Renal cortical epithelial cell (primary cell): ENCODE results near the gene FBXL13. TPM values are rescaled to one million over a fixed set of nuclear protein-coding genes. Genes with fewer than 3 reads are reported as not detected.
"Not testable (repeated sequence)": the region's sequence is repeated elsewhere in the genome, so short reads cannot be mapped to it uniquely, and the experiment has no call there.

Source experiments
- DNase-seq: peaks from one replicate; pipeline ENCODE4 v3.0.0-alpha.2; 2011; ENCODE audit warnings: low read depth
- total RNA-seq: library from RNA; depleted of rRNA; stranded (reverse); fragments of >200 nt; gene quantifications from 2 replicates; pipeline ENCODE4 v1.2.3, GENCODE V29; 2014

FBXL13 gene
- total RNA-seq, 1 donor from 2014 or later: 4.3 TPM

DNA sequence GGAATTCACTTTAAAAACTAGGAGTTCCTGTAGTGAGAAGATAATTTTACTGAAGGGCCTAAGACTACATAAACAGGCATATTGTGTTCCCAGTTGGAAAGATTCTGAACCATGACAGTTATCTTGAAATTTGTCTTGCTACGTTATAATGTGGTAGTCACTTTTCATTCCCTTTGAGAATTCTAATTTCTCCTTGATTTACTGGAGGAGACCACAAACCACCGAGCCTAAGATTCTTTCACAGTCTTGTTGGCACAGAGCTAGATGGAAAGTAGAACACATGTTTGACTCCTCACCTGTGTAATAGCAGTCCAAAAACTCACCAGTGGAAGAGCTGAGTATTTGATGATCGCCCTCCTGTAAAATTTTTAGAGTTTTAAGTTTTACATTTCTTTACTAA, 5.2 kb upstream of the FBXL13 start:
- peak; percentile 8 for DNase-seq

DNA sequence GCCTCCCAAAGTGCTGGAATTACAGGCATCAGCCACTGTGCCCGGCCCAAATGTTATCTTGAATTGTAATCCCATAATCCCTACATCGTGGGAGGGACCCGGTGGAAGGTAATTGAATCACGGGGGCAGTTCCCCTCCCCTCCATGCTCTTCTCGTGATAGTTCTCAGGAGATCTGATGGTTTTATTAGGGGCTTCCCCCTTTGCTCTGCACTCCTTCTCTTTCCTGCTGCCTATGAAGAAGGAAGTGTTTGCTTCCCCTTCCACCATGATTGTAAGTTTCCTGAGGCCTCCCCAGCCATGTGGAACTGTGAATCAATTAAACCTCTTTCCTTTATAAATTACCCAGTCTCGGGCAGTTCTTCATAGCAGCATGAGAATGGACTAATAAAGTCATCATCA, 3.6 kb upstream of the FBXL13 start:
- DNase-seq: not testable (repeated sequence)

DNA sequence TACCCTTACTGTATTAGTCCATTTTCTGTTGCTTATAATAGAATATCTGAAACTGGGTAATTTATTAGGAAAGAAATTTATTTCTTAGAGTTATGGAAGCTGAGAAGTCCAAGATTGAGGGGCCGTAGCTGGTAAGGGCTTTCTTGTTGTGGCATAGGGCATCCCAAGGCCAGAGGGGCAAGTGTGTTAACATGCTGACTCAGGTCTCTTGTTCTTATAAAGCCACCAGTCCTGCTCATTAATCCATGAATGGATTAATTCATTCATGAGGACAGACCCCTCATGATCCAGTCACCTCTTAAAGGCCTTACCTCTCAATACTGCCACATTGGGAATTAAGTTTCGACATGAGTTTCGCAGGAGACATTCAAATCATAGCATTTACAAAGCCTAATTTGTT, 2.7 kb upstream of the FBXL13 start:
- DNase-seq: no peak

DNA sequence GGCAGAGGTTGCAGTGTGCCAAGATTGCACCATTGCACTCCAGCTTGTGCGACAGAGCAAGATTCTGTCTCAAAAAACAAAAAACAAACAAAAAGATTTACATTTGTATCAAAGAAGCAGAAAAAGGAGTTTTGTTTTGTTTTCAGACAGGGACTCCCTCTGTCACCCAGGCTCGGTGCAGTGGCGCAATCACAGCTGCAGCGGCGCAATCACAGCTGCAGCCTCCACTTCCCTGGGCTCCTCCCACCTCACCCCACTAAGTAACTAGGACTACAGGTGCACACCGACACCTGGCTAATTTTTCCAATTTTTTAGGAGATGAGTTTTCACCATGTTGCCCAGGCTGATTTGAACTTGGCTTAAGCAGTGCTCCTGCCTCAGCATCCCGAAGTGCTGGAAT, 2.2 kb upstream of the FBXL13 start:
- no peak for DNase-seq

DNA sequence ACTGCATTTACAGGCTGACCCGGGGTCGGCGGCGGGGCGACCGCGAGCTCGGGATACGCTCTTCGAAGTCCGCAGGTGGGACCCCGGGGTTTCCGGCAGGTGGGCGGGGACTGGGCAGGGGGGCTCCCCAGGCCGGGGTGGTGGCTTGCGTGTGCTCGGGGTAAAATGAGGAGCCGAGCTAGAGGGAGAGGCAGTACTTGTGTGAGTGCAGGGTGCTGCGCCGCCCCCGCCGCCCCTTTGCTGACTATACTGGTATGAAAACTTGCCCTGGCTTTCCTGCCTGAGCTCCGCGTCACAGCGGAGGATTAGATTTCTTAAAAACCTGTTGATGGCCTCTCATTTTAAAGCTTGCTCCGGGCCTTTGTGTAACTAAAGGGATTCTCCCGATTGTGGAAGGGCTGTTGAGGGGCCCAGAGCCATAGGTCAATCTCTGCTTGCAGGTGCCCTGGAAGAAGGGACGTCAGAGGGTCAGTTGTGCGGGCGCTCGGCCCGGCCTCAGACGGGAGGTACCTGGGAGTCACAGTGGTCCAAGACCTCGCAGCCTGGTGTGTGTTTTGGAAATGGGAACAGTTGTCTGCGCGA, 832 bp upstream of the FBXL13 start:
- DNase-seq: peak; percentile 38

DNA sequence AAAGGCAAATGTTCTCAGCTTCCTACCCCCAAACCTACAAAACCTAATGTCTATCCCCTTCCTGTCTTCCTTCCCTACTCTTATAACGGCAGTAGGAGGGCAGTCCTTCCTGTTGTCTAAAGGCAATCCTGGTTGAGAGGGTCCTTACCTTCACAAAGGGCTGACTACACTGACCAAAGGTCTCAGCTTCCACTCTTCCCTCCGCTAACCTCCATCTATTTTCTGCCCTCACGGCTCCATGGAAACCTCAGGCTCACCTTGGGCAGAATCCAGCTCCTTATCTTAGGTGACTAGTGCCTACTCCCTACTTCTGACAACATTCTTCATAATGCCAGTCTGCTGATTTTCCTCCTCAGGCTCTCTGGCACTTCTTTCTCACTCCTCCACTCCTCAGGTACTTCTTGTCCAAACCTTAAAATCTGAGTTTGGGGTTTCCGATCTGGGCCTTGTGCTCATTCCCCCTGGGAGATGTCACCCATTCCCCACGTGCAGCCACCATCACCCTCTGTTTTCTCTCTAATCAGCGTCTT, 542 bp downstream of the FBXL13 start:
- DNase-seq: no peak

DNA sequence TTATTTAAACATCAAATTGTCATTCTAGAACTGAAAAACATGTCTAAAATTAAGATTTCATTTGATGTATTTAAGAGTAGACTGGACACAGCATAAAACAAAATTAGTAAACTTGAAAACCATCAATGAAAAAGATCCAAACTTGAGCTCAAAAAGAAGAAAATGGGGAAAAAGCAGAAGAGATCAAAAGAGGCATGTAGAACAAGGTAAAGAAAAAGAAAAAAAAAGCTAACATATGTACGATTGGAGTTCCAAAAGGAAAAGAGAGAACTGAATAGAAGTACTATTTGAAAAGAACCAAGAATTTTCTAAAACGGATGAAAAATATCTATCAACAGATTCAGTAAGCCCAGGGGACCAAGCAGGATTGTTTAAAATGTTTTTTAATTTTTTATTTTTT, 3.6 kb downstream of the FBXL13 start:
- DNase-seq: no peak

DNA sequence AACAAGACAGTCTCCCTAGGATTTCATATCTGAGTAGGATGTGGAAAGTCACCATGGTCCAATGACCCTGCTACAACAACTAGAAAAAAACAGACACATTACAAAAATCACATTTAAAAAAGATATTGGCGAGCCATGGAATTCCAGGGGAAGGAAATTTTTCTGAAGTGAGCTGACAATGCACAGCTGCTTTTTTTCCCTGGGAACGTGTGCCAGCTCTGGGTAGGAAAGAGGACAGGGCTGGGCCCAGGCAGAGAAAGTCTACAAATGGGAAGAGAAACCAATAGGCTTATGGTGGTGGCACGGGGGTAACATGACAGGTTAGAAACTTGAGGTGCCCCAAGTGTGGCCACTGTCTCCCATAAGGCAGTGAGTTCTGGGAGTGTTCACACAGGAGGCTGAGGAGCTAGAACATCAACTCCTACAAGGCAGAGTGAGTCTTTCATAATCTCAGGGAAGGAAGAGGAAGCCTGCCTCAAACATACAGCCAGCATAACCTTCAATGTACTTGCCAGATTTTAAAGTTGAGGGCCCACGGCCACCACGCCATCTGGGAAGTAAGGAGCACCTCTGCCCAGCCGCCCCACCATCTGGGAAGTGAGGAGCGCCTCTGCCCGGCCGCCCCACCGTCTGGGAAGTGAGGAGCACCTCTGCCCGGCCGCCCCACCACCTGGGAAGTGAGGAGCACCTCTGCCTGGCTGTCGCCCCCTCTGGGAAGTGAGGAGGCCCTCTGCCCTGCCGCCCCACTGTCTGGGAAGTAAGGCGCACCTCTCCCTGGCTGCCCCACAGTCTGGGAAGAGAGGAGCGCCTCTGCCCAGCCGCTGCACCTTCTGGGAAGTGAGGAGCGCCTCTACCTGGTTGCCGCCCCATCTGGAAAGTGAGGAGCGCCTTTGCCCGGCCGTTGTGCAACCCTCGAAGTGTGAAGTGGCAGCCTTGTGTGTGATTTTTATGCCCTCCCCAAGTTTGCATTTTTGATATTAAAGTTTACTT, 5.9 kb downstream of the FBXL13 start:
- DNase-seq: no peak

DNA sequence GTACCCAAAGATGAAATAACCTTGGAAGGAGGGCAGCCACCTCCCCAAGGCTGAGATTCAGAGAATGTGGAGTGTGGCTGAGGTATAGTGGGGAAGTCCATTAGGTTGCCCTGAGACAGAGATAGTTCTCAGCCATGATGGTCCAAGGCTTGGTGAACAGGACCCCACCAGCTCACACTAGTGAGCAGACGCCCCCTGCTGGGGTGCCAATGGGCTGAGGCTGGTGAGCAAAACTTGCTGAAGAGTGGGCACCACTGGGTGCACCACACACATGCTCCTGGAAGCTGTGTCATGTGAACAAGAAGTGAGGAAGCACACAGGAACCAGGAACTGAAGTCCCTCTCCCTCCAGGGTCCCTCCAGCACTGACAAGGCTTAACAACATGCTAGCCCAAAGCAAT, 8.9 kb downstream of the FBXL13 start:
- no peak for DNase-seq

DNA sequence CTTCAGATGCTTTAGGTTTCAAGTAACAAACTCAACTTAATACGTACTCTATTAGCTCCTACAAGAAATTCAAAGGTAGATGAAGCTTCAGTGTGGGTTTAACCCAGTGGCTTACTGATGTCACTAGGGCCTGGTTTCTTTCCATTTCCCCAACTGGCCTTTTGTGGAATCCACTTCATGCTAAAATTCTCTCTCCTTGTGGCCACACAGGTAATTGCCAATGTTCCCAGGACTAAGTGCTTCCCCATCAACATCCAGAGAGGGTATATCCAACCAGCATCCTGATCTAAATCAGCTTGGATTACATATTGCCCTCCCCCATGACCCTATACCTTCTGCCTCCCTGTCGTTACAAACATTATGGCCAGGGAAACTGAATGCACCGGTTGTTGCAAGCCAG, 10.7 kb downstream of the FBXL13 start:
- DNase-seq: no peak

DNA sequence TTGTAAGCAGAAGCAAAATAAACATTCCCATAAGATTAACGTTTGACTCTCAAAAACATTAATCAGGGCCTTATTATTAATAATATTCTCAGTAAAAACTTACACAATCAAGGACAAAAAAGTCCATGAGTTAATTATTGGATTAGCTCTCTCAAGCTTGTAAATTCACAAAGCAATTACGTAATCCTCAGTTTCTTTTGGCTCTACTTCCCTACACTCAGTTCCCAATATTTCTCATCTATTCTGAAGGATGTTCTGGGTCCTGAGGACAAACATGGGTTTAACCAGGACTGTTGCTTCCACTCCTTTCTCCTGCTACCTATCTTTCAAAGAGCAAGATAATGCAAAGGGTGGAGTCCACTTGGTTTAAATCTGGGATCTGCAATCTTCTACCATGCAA, 15.1 kb downstream of the FBXL13 start:
- DNase-seq: peak; percentile 46

DNA sequence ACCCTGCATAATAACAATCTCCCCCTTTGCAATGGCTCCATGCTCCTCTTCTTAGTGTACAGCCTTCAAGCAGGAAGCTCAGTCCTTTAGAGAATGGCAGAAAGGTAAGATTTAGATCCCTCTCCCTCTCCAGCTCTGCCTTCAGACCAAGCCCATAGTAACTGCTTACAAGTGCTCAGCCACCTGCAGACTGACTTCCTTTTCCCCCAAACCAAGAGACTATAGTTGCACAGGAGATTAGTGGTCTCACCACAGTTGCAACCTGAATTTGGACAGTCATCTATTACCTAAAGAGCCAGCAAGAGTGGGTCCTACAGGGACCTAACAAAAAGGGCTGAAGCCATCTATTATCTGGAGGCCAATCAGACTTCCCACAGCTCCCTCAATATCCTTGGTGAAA, 16.5 kb downstream of the FBXL13 start:
- no peak for DNase-seq

DNA sequence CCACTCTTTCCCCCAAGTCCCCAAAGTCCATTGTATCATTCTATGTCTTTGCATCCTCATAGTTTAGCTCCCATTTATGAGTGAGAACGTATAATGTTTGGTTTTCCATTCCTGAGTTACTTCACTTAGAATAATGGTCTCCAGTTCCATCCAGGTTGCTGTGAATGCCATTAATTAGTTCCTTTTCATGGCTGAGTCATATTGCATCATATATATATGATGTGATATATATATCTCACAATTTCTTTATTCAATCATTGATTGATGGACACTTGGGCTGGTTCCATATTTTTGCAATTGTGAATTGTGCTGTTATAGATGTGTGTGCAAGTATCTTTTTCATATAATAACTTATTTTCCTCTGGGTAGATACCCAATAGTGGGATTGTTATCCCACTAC, 18.6 kb downstream of the FBXL13 start:
- not testable (repeated sequence) for DNase-seq

DNA sequence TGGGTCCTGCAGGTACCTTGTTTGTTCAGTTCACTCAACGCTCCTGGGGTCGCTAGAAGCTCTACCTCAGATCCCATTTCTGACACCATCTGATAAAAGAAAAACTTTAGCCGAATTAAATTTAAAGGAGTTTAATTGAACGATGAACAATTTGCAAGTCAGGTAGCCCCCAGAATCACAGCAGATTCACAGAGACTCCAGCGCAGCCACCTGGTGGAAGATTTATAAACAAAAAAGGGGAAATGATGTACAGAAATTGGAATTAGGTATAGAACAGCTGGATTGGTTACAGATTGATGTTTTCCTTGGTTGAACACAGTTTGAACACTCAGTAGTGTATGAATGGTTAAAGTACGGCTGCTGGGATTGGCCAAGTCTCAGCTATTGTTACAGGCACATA, 23.1 kb downstream of the FBXL13 start:
- DNase-seq: no peak

DNA sequence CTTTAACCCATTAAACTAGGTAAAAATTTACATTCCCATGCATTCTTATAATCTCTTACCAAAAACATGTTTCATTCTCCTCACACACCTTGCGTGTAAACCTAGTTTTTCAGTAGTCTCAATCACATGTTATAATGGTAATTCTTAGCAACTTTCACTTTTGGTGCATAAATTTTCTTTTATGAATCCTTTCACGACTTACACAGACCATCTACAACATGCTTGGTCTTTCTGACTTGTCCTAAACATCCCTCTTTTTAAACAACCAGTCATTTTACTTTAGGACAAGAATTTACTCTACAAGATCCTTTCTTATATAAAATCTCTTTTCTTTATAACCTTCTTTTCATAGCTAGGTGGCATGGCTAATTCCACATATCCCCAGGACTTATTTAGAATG, 25.8 kb downstream of the FBXL13 start:
- no peak for DNase-seq

DNA sequence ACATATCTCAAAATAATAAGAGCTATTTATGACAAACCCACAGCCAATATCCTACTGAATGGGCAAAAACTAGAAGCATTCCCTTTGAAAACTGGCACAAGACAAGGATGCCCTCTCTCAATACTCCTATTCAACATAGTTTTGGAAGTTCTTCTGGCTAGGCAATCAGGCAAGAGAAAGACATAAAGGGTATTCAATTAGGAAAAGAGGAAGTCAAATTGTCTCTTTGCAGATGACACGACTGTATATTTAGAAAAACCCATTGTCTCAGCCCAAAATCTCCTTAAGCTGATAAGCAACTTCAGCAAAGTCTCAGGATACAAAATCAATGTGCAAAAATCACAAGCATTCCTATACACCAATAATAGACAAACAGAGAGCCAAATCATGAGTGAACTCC, 32.8 kb downstream of the FBXL13 start:
- DNase-seq: not testable (repeated sequence)

DNA sequence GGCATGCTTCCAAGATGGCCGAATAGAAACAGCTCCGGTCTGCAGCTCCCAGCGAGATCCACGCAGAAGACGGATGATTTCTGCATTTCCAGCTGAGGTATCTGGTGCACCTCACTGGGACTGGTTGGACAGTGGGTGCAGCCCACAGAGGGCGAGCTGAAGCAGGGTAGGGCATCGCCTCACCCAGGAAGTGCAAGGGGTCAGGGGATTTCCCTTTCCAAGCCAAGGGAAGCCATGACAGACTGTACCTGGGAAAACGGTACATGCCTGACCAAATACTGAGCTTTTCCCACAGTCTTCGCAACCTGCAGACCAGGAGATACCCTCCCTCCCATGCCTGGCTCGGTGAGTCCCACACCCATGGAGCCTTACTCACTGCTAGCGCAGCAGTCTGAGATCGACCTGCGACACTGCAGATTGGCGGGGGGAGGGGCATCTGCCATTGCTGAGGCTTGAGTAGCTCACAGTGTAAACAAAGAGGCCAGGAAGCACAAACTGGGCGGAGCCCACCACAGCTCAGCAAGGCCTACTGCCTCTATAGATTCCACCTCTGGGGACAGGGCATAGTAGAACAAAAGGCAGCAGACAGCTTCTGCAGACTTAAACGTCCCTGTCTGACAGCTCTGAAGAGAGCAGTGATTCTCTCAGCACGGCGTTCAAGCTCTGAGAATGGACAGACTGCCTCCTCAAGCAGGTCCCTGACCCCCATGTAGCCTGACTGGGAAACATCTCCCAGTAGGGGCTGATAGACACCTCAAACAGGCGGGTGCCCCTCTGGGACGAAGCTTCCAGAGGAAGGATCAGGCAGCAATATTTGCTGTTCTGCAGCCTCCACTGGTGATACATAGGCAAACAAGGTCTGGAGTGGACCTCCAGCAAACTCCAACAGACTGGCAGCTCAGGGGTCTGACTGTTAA, 36.5 kb downstream of the FBXL13 start:
- not testable (repeated sequence) for DNase-seq

DNA sequence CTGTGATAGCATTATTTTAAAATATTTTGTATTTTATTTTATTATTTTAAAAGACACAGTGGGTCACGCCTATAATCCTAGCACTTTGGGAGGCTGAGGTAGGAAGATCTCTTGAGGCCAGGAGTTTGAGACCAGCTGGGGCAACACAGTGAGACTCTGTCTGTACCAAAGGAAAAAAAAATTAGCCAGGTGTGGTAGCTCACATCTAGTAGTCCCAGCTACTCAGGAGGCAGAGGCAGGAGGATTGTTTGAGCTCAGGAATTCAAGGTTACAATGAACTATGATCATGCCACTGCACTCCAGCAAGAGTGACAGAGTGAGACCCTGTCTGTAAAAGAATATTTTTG, 37.1 kb downstream of the FBXL13 start:
- no peak for DNase-seq

DNA sequence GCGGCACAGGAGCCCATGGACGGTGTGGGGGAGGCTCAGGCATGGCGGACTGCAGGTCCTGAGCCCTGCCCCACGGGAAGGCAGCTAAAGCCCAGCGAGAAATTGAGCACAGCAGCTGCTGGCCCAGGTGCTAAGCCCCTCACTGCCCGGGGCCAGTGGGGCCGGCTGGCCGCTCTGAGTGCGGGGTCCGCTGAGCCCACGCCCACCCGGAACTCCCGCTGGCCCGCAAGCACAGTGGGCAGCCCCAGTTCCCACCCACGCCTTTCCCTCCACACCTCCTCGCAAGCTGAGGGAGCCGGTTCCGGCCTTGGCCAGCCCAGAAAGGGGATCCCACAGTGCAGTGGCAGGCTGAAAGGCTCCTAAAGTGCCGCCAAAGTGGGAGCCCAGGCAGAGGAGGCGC, 40.3 kb downstream of the FBXL13 start:
- not testable (repeated sequence) for DNase-seq

DNA sequence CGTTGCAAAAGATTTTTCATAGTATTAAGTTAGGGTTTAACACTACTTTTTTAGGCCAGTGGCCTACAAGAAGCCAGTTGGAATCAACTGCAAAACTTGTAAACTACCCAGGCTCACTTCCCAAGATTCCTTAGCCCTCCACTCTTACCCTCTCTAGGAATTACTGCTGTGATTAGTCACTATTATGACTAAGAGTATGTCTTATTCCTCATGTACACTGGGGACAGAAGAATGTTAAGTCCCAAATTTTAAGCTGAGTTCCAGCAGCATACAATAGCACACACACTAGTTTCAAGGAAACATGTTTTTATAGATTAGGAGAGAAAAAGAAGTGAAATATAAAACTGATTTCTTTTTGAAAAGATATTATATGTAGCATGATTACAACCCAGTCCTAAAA, 42.8 kb downstream of the FBXL13 start:
- peak; percentile 15 for DNase-seq

DNA sequence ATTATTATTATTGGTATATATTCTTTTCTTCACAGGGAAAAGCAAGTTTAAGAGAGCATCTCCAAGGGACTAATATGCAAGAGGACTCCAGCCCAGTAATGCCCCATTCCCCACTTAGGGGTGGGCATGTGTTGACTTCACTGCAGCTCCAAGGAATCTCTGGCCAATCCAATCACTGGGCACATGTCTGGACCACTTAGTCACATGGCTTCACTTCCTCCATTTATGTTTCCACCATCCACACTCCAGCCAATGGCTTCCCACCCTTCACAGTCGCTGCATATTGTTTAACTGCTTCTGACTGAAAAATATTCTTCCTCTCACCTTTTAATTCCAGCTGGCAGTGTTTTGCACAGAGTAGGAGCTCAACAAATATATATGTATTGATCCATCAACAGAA, 43.6 kb downstream of the FBXL13 start:
- DNase-seq: no peak

DNA sequence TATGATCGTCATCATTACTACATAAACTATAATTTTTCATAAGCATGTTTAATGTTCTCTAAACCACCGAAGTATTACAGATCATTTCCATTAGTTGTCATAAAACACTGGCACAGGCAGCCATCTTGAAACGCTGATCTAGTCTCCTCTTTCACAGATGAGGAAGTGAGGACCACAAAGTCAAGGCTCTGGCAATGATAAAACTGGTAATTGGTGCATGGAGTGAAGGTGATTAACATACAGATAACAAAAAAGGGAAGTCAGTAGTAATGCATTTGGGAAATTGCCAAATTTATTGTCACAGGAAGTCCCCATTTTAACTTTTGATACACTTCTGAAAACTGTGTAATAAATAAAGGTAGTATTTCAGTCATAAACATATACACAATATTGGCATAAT, 49.3 kb downstream of the FBXL13 start:
- no peak for DNase-seq
